TTC549 (cell line): Measurements from ENCODE around the gene LRMDA.
"Not testable (repeated sequence)": the region's sequence is repeated elsewhere in the genome, so short reads cannot be mapped to it uniquely, and the experiment has no call there.

Source experiments
- FAIRE-seq: peaks from 2 replicates; lab custom pipeline; 2012; peaks lifted over from hg19 to GRCh38; lab: Jason Lieb, UNC

The LRMDA gene

GRCh38 chr10:76055466-76055865, 624.0 kb downstream of the LRMDA start:
- FAIRE-seq, result no peak

- FAIRE-seq, result no peak
Observed at GRCh38 chr10:76055963-76056362, 624.5 kb downstream of the LRMDA start.

- not testable (repeated sequence) for FAIRE-seq
Observed at GRCh38 chr10:76060993-76061392, 629.6 kb downstream of the LRMDA start.

GRCh38 chr10:76066457-76066856, 635.0 kb downstream of the LRMDA start:
- no peak for FAIRE-seq

GRCh38 chr10:76067447-76067846, 636.0 kb downstream of the LRMDA start:
- FAIRE-seq, result no peak

- no peak for FAIRE-seq
Observed at GRCh38 chr10:76068856-76069255, 637.4 kb downstream of the LRMDA start.

GRCh38 chr10:76070916-76071315, 639.5 kb downstream of the LRMDA start:
- no peak for FAIRE-seq

GRCh38 chr10:76071653-76072365, 640.4 kb downstream of the LRMDA start:
- no peak for FAIRE-seq

GRCh38 chr10:76072384-76072783, 641.0 kb downstream of the LRMDA start:
- no peak for FAIRE-seq

GRCh38 chr10:76073524-76073923, 642.1 kb downstream of the LRMDA start:
- no peak for FAIRE-seq

GRCh38 chr10:76074659-76075058, 643.2 kb downstream of the LRMDA start:
- no peak for FAIRE-seq

GRCh38 chr10:76080451-76080850, 649.0 kb downstream of the LRMDA start:
- no peak for FAIRE-seq

GRCh38 chr10:76080991-76081390, 649.6 kb downstream of the LRMDA start:
- FAIRE-seq, result no peak

GRCh38 chr10:76082232-76082631, 650.8 kb downstream of the LRMDA start:
- FAIRE-seq, result no peak

- no peak for FAIRE-seq
Observed at GRCh38 chr10:76082956-76083355, 651.5 kb downstream of the LRMDA start.

GRCh38 chr10:76085002-76085816, 653.8 kb downstream of the LRMDA start:
- no peak for FAIRE-seq

GRCh38 chr10:76085817-76086167, 654.4 kb downstream of the LRMDA start:
- FAIRE-seq, result no peak

GRCh38 chr10:76086170-76086760, 654.8 kb downstream of the LRMDA start:
- FAIRE-seq, result no peak

- no peak for FAIRE-seq
Observed at GRCh38 chr10:76086761-76087639, 655.6 kb downstream of the LRMDA start.

- FAIRE-seq, result no peak
Observed at GRCh38 chr10:76088008-76088407, 656.6 kb downstream of the LRMDA start.

GRCh38 chr10:76088980-76089379, 657.6 kb downstream of the LRMDA start:
- no peak for FAIRE-seq

- no peak for FAIRE-seq
Observed at GRCh38 chr10:76089556-76090180, 658.2 kb downstream of the LRMDA start.
